A204.1 (cell line): ENCODE measurements around the gene ZNF135.

Experiments
- FAIRE-seq: peaks from 2 replicates; lab custom pipeline; 2012; peaks lifted over from hg19 to GRCh38; lab: Jason Lieb, UNC

ZNF135 gene

GRCh38 chr19:58059003-58059670 lies at the start of gene ZNF135:
ZNF135 (plus strand) TSS chr19:58059282; CDS start chr19:58060003, 721 bp downstream.
- no peak for FAIRE-seq

GRCh38 chr19:58009301-58009665 lies 49.8 kb upstream of the ZNF135 start:
- FAIRE-seq = no peak

GRCh38 chr19:58009666-58010301 lies 49.3 kb upstream of the ZNF135 start:
- no peak for FAIRE-seq

- FAIRE-seq = no peak
Measured at GRCh38 chr19:58010507-58010906, 48.6 kb upstream of the ZNF135 start.

- FAIRE-seq = no peak
Measured at GRCh38 chr19:58014141-58014540, 44.9 kb upstream of the ZNF135 start.

- no peak for FAIRE-seq
Measured at GRCh38 chr19:58020129-58020528, 39.0 kb upstream of the ZNF135 start.

- no peak for FAIRE-seq
Measured at GRCh38 chr19:58021541-58022282, 37.4 kb upstream of the ZNF135 start.

GRCh38 chr19:58022283-58022660 lies 36.8 kb upstream of the ZNF135 start:
- no peak for FAIRE-seq

- no peak for FAIRE-seq
Measured at GRCh38 chr19:58024661-58025060, 34.4 kb upstream of the ZNF135 start.

- no peak for FAIRE-seq
Measured at GRCh38 chr19:58033741-58034476, 25.2 kb upstream of the ZNF135 start, which contains the start of gene ZSCAN1. ZSCAN1 (plus strand) TSS chr19:58034025; CDS start chr19:58037837, 3,812 bp downstream.

GRCh38 chr19:58034477-58034793 lies 24.6 kb upstream of the ZNF135 start:
- FAIRE-seq = no peak

GRCh38 chr19:58035863-58036262 lies 23.2 kb upstream of the ZNF135 start:
- no peak for FAIRE-seq

- FAIRE-seq = no peak
Measured at GRCh38 chr19:58037927-58038687, 21.0 kb upstream of the ZNF135 start.

- FAIRE-seq = no peak
Measured at GRCh38 chr19:58038688-58039204, 20.3 kb upstream of the ZNF135 start.

- no peak for FAIRE-seq
Measured at GRCh38 chr19:58040751-58041525, 18.1 kb upstream of the ZNF135 start.

GRCh38 chr19:58042495-58043340 lies 16.4 kb upstream of the ZNF135 start:
- no peak for FAIRE-seq

- FAIRE-seq = no peak
Measured at GRCh38 chr19:58044391-58044790, 14.7 kb upstream of the ZNF135 start.

- no peak for FAIRE-seq
Measured at GRCh38 chr19:58044886-58045285, 14.2 kb upstream of the ZNF135 start.

- FAIRE-seq = no peak
Measured at GRCh38 chr19:58045411-58046050, 13.6 kb upstream of the ZNF135 start.

GRCh38 chr19:58046856-58047255 lies 12.2 kb upstream of the ZNF135 start:
- no peak for FAIRE-seq
